ENCODE measurements around the gene SLC8A1. TPM values are rescaled to one million over a fixed set of nuclear protein-coding genes. Genes with fewer than 3 reads are reported as not detected.

SLC8A1 gene
- total RNA-seq, 1 donor from 2014 or later = 4.2 TPM

GRCh38 chr2:40339026-40339425, 112.9 kb downstream of the SLC8A1 start:
- H3K27ac Mint-ChIP-seq (ENCODE audit: unreplicated experiment) = no peak overlapping the region
- H3K4me1 Mint-ChIP-seq = no peaks in the 10 kb centered on the region
- H3K9me3 Mint-ChIP-seq = no peaks in the 10 kb centered on the region

GRCh38 chr2:40332191-40332826, 119.6 kb downstream of the SLC8A1 start:
- no peaks in the 10 kb centered on the region for H3K9me3 Mint-ChIP-seq
- H3K27ac Mint-ChIP-seq (ENCODE audit: unreplicated experiment) = no peak overlapping the region
- DNase-seq (ENCODE audit: low read depth, low spot score) = no peak
- no peaks in the 10 kb centered on the region for H3K27me3 Mint-ChIP-seq (ENCODE audit: low read depth)
- no peak overlapping the region for H3K4me3 Mint-ChIP-seq
- no peaks in the 10 kb centered on the region for H3K36me3 Mint-ChIP-seq (ENCODE audit: low read depth)
- H3K4me1 Mint-ChIP-seq = peaks cover 7% of the 10 kb centered on the region
- TF ChIP-seq CTCF (conservative IDR thresholded peaks at IDR 0.05) = no peak

More at GRCh38 chr2:40339026-40339425, 112.9 kb downstream of the SLC8A1 start:
- DNase-seq (ENCODE audit: low read depth, low spot score) = no peak
- no peaks in the 10 kb centered on the region for H3K27me3 Mint-ChIP-seq (ENCODE audit: low read depth)
- no peak overlapping the region for H3K4me3 Mint-ChIP-seq
- TF ChIP-seq CTCF (conservative IDR thresholded peaks at IDR 0.05) = no peak
- no peaks in the 10 kb centered on the region for H3K36me3 Mint-ChIP-seq (ENCODE audit: low read depth)

DNA sequence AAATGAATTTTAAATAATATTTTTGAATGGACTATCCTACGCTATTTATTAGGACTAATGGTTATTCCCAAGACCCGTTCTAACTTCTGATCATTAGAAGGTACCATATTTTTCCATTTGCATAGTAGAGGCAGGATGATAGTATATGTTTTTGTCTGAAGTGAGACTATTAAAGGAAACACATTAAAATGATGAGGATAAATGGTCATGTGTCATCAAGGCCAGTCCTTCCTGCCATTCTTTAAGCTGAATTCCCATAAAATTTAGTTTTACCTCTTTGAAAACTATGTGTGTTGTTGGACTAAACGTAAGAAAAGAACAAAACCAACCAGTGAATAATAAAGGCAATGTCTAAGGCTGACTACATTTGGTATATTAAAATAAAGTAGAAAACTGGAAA, 121.8 kb downstream of the SLC8A1 start:
- H3K4me3 Mint-ChIP-seq = no peak overlapping the region

GRCh38 chr2:40329739-40330030, 122.2 kb downstream of the SLC8A1 start:
- no peaks in the 10 kb centered on the region for H3K27me3 Mint-ChIP-seq (ENCODE audit: low read depth)

More for the DNA sequence above, 121.8 kb downstream of the SLC8A1 start:
- Mint-ChIP-seq H3K27me3 (ENCODE audit: low read depth) (no peaks in the 10 kb centered on the region), H3K9me3 (no peaks in the 10 kb centered on the region), H3K27ac (ENCODE audit: unreplicated experiment) (no peak overlapping the region), H3K36me3 (ENCODE audit: low read depth) (no peaks in the 10 kb centered on the region), H3K4me1 (peaks cover 7% of the 10 kb centered on the region)
- no peak for DNase-seq (ENCODE audit: low read depth, low spot score)
- TF ChIP-seq CTCF (conservative IDR thresholded peaks at IDR 0.05) = no peak

DNA sequence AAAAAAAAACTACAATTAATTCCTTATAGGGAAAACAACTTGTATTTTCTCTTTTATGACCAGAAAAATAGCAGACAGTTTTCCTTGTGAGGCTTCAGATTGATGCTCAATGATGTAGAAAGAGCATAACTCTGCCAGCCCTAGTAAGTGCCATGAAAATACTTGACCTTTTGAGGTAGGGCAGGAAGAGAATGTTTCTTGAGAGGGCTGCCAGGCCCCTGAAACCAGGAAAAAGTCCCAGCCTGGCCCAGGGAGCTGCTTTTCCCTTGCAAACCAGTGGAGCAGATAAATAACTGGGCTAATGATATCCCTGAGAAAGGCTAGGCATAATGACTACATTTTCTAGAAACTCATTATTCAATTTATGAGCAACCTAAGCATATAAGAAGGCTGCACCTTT, 126.8 kb downstream of the SLC8A1 start:
- Mint-ChIP-seq H3K27me3 (ENCODE audit: low read depth) (no peaks in the 10 kb centered on the region), H3K27ac (ENCODE audit: unreplicated experiment) (no peak overlapping the region), H3K9me3 (no peaks in the 10 kb centered on the region), H3K4me1 (no peaks in the 10 kb centered on the region), H3K36me3 (ENCODE audit: low read depth) (no peaks in the 10 kb centered on the region), H3K4me3 (no peak overlapping the region)
- TF ChIP-seq CTCF (conservative IDR thresholded peaks at IDR 0.05) = no peak
- no peak for DNase-seq (ENCODE audit: low read depth, low spot score)

More at GRCh38 chr2:40329739-40330030, 122.2 kb downstream of the SLC8A1 start:
- H3K36me3 Mint-ChIP-seq (ENCODE audit: low read depth) = no peaks in the 10 kb centered on the region
- peaks cover 7% of the 10 kb centered on the region for H3K4me1 Mint-ChIP-seq
- H3K27ac Mint-ChIP-seq (ENCODE audit: unreplicated experiment) = no peak overlapping the region
- DNase-seq (ENCODE audit: low read depth, low spot score) = no peak
- H3K9me3 Mint-ChIP-seq = no peaks in the 10 kb centered on the region
- H3K4me3 Mint-ChIP-seq = no peak overlapping the region
- TF ChIP-seq CTCF (conservative IDR thresholded peaks at IDR 0.05) = no peak

Data from neural crest cell (in vitro differentiated cells).